HCT116 (cell line): Measurements from ENCODE around the gene KRTAP9-1.

Source experiments
- CBX3 ChIP-seq: IDR thresholded peaks from 2 replicates; pipeline ENCODE4 v1.6.1; 2012; ENCODE audit warnings: low read depth
- CTCF ChIP-seq, 3 experiments: fragments of 200-600 bp in 1 of 3; sonication (generic) in 1 of 3; IDR thresholded peaks in 2 of 3; conservative IDR thresholded peaks in 1 of 3; 2 replicates each; pipeline ENCODE4 v1.5.1; 2012 to 2017; ENCODE audit warnings: low read depth in 2 of 3, low read length in 2 of 3, antibody characterized with exemption in 1 of 3, borderline replicate concordance in 1 of 3, control low read depth in 1 of 3, mild to moderate bottlenecking in 1 of 3, mixed read lengths in 1 of 3, mixed run types in 1 of 3, moderate library complexity in 1 of 3; ENCODE audit not compliant: insufficient read depth in 1 of 3
- FOSL1 ChIP-seq: IDR thresholded peaks from 2 replicates; pipeline ENCODE4 v1.6.1; 2012; ENCODE audit warnings: low read depth
- JUND ChIP-seq: IDR thresholded peaks from 2 replicates; pipeline ENCODE4 v1.6.1; 2012
- MAX ChIP-seq: IDR thresholded peaks from 2 replicates; pipeline ENCODE4 v1.6.1; 2012
- POLR2A ChIP-seq: IDR thresholded peaks from 2 replicates; pipeline ENCODE4 v1.7.0; 2011; ENCODE audit warnings: borderline replicate concordance; ENCODE audit not compliant: insufficient read depth, insufficient read length; ENCODE audit errors: extremely low read depth
- REST ChIP-seq: IDR thresholded peaks from 2 replicates; pipeline ENCODE4 v1.6.1; 2012; ENCODE audit warnings: low read depth
- SIN3A ChIP-seq: IDR thresholded peaks from 2 replicates; pipeline ENCODE4 v1.6.1; 2012; ENCODE audit warnings: low read depth
- SRF ChIP-seq: IDR thresholded peaks from 2 replicates; pipeline ENCODE4 v1.6.1; 2012; ENCODE audit warnings: low read depth
- YY1 ChIP-seq: IDR thresholded peaks from 2 replicates; pipeline ENCODE4 v1.6.1; 2011; ENCODE audit warnings: low read length, low read depth, moderate library complexity, mild to moderate bottlenecking; ENCODE audit not compliant: insufficient replicate concordance; ENCODE audit errors: extremely low read depth
- ZBTB33 ChIP-seq: IDR thresholded peaks from 2 replicates; pipeline ENCODE4 v1.6.1; 2011; ENCODE audit warnings: mild to moderate bottlenecking, low read length, moderate library complexity; ENCODE audit not compliant: insufficient replicate concordance; ENCODE audit errors: extremely low read depth

GRCh38 chr17:41223821-41224220 is 34.1 kb downstream of the KRTAP9-1 start:
- no peak for TF ChIP-seq MAX
- TF ChIP-seq CTCF (IDR thresholded peaks at IDR 0.05 in 2 of 3, conservative IDR thresholded peaks at IDR 0.05 in 1 of 3; ENCODE audit: borderline replicate concordance in 1 of 3, insufficient read depth in 1 of 3, low read depth in 2 of 3, low read length in 2 of 3) = no peak
- TF ChIP-seq REST = no peak
- TF ChIP-seq SIN3A = no peak
- no peak for TF ChIP-seq SRF
- no peak for TF ChIP-seq POLR2A
- TF ChIP-seq ZBTB33 = no peak
- no peak for TF ChIP-seq CBX3
- TF ChIP-seq FOSL1 = no peak
- no peak for TF ChIP-seq YY1
- TF ChIP-seq JUND = no peak
